ENCODE results near the gene BLID. TPM values are rescaled to one million over a fixed set of nuclear protein-coding genes. Genes with fewer than 3 reads are reported as not detected.

The BLID gene
- total RNA-seq, 2 experiments from 2014 or later = not detected

DNA sequence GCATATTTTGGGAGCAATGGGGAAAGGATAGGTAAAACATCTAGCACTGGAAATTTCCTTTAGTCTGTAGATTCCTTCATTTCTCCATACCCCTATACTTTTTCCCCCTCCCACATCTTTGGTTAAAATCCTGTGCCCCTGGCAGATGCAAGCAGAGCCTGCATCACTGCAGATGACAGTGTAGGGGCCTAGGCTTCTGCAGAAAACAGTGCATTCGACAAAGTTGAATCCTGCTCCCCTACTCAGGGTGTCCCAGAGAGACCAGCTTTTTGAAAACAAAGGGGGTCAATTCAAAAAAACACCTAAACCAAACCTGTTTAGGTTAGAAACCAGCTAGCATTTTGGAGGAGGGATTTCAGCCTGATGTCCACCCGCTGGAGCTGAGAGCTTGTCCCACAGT is 43.8 kb upstream of the BLID start:
- DNase-seq (no peak), ATAC-seq (no peak)
- TF ChIP-seq, protein P1, sequence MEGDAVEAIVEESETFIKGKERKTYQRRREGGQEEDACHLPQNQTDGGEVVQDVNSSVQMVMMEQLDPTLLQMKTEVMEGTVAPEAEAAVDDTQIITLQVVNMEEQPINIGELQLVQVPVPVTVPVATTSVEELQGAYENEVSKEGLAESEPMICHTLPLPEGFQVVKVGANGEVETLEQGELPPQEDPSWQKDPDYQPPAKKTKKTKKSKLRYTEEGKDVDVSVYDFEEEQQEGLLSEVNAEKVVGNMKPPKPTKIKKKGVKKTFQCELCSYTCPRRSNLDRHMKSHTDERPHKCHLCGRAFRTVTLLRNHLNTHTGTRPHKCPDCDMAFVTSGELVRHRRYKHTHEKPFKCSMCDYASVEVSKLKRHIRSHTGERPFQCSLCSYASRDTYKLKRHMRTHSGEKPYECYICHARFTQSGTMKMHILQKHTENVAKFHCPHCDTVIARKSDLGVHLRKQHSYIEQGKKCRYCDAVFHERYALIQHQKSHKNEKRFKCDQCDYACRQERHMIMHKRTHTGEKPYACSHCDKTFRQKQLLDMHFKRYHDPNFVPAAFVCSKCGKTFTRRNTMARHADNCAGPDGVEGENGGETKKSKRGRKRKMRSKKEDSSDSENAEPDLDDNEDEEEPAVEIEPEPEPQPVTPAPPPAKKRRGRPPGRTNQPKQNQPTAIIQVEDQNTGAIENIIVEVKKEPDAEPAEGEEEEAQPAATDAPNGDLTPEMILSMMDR (IDR thresholded peaks at IDR 0.05) = no peak
- Mint-ChIP-seq H3K27me3 (no peaks in the 10 kb centered on the region), H3K4me3 (no peak overlapping the region), H3K36me3 (ENCODE audit: low read depth) (no peaks in the 10 kb centered on the region), H3K4me1 (ENCODE audit: low read depth) (peaks cover 5% of the 10 kb centered on the region), H3K27ac (no peak overlapping the region), H3K9me3 (no peaks in the 10 kb centered on the region)
- CTCF ChIA-PET = no interaction called here
- POLR2A ChIA-PET = no interaction called here
- intact Hi-C loops (cut with micrococcal nuclease) = no loop called here

DNA sequence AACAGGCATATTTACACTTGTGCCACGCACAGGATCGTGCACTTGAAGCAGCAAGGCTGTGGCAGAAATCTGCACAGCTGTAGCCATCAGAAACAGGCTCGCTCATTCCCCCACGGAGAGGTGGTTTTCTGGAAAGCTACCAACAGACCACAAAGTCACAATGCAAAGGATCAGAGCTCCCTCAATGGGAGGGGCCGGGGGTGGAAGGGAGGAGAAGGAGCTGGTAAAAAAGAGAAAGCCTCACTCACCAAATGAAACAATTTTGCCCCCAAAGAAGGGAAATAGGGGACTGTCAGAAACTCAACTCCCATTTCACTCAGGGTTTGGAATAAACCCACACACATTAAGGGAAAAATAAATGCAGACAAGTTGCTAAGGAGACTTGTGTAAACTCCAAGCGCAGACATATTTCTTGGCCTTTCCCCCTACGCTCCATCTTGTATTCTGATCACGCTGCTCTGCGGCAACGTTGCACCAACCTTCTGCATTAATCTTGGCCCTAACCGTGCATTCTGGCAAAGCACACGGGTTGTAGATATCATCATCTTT is 43.2 kb upstream of the BLID start:
- DNase-seq (no peak), ATAC-seq (no peak)
- peaks cover under 1% of the 10 kb centered on the region for H3K27me3 Mint-ChIP-seq
- H3K4me1 Mint-ChIP-seq (ENCODE audit: low read depth) = peaks cover 5% of the 10 kb centered on the region
- TF ChIP-seq, protein P1 (IDR thresholded peaks at IDR 0.05) = no peak
- intact Hi-C loops (cut with micrococcal nuclease) = no loop called here
- H3K4me3 Mint-ChIP-seq = no peak overlapping the region
- no peaks in the 10 kb centered on the region for H3K36me3 Mint-ChIP-seq (ENCODE audit: low read depth)
- CTCF ChIA-PET = no interaction called here
- POLR2A ChIA-PET = no interaction called here
- no peak overlapping the region for H3K27ac Mint-ChIP-seq
- H3K9me3 Mint-ChIP-seq = no peaks in the 10 kb centered on the region

DNA sequence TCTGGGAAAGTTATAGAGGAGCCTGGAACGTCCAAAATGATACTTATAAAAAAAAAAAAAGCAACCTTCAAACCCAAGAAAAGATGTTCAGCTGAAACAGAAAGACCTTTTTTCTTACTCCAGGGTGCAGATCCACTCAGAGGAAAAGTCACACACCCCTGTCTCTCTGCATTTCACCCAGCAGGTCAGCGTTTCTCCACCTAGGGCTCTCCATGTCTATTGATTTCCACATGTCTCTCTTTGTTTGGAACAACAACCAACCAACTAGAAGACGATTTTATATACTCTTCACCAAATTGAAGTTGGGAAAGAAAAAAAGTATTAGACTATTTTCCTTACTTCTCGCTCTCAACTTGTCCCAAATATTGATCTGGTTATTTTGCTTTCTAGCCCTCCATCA is 42.2 kb upstream of the BLID start:
- peaks cover 3% of the 10 kb centered on the region for H3K27me3 Mint-ChIP-seq
- TF ChIP-seq, protein P1 (IDR thresholded peaks at IDR 0.05) = no peak
- DNase-seq = no peak
- ATAC-seq = no peak
- H3K9me3 Mint-ChIP-seq = no peaks in the 10 kb centered on the region
- POLR2A ChIA-PET = no interaction called here
- peaks cover 5% of the 10 kb centered on the region for H3K4me1 Mint-ChIP-seq (ENCODE audit: low read depth)
- CTCF ChIA-PET = no interaction called here
- no peak overlapping the region for H3K4me3 Mint-ChIP-seq
- H3K36me3 Mint-ChIP-seq (ENCODE audit: low read depth) = no peaks in the 10 kb centered on the region
- H3K27ac Mint-ChIP-seq = no peak overlapping the region
- intact Hi-C loops (cut with micrococcal nuclease) = no loop called here

DNA sequence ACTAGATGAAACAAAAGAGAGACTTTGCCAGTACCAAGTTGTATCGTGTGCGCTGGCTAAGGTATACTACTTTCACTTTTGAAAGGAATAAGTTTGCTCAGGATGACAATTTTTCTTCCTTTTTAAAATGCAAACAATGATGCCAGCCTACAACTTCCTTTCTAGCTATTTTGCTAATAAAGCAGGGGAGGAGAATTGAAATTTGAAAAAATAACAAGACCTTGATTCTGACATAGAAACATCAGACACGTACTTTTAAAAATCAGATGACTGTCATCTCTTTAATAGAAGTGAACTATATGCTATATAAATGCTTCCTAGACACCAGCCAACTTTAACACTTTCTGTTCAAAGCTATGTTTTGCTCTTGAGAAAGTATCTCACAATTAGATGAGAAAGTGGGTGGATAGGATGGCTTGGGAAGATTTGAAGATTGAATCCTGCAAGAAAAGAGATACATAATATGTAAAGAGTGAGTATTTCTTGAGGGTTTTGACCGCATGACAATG is 41.7 kb upstream of the BLID start:
- TF ChIP-seq, protein P1 (IDR thresholded peaks at IDR 0.05) = no peak
- ChIA-PET CTCF (no interaction called here), POLR2A (no interaction called here)
- H3K4me1 Mint-ChIP-seq (ENCODE audit: low read depth) = peaks cover 5% of the 10 kb centered on the region
- H3K4me3 Mint-ChIP-seq = peak overlapping the region; percentile 25
- peaks cover 3% of the 10 kb centered on the region for H3K27me3 Mint-ChIP-seq
- no peak for ATAC-seq
- no peaks in the 10 kb centered on the region for H3K36me3 Mint-ChIP-seq (ENCODE audit: low read depth)
- H3K27ac Mint-ChIP-seq = no peak overlapping the region
- DNase-seq = no peak
- intact Hi-C loops (cut with micrococcal nuclease) = no loop called here
- H3K9me3 Mint-ChIP-seq = no peaks in the 10 kb centered on the region

DNA sequence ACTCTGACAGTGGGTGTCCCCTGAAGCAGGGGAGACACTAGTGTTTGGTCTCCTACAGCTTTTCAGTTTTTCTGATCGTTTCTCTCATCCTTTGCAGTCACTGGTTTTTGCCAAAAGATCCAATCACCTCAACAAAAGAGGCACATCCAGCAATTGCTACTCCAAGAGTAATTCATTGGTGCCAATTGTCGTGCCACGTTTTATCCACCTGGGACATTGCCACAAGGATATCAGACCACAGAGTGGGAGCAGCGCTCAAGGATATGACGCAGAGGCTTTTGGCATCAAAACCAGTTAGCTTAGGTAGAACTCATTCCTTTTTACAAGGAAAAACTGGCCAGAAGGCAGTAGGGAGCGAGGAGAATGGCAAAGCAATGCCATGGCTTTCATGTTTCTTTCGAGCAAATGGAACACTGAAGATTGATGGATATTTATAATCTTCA is 40.9 kb upstream of the BLID start:
- Mint-ChIP-seq H3K4me3 (peak overlapping the region; percentile 25), H3K27me3 (peaks cover 3% of the 10 kb centered on the region), H3K4me1 (ENCODE audit: low read depth) (peaks cover 5% of the 10 kb centered on the region), H3K9me3 (no peaks in the 10 kb centered on the region), H3K36me3 (ENCODE audit: low read depth) (no peaks in the 10 kb centered on the region), H3K27ac (no peak overlapping the region)
- ChIA-PET POLR2A (no interaction called here), CTCF (no interaction called here)
- DNase-seq = no peak
- TF ChIP-seq, protein P1 (IDR thresholded peaks at IDR 0.05) = no peak
- intact Hi-C loops (cut with micrococcal nuclease) = no loop called here
- ATAC-seq = no peak
